Heart left ventricle (tissue), 16 donors: ENCODE data around the gene KLK5. TPM values are rescaled to one million over a fixed set of nuclear protein-coding genes. Genes with fewer than 3 reads are reported as not detected.

Experiments used
- ATAC-seq, 4 donors: fragments of 200-7000 bp; cut with Tn5 transposase; one replicate each; pipeline ENCODE4 v1.9.1; 2020 to 2022; ENCODE audit warnings: moderate library complexity in 4 of 4, mild to moderate bottlenecking in 3 of 4, moderate number of reproducible peaks in 1 of 4
- DNase-seq, 5 donors: peaks; one replicate each; pipeline ENCODE4 v3.0.0-alpha.2; 2020
- H3K27ac ChIP-seq, 12 donors: fragments of 200-600 bp; sonication (generic) in 4 of 12; one replicate each; pipeline versions ENCODE4 v1.5.0 to v1.8.0; 2016 to 2022; ENCODE audit warnings: mild to moderate bottlenecking in 2 of 12
- H3K27me3 ChIP-seq, 9 donors: fragments of 200-600 bp; sonication (generic) in 2 of 9; one replicate each; pipeline versions ENCODE4 v1.5.1 to v1.8.0; 2016 to 2022; ENCODE audit warnings: mild to moderate bottlenecking in 3 of 9
- H3K36me3 ChIP-seq, 9 donors: fragments of 200-600 bp; sonication (generic) in 2 of 9; one replicate each; pipeline versions ENCODE4 v1.5.0 to v1.8.0; 2018 to 2022; ENCODE audit warnings: mild to moderate bottlenecking in 2 of 9
- H3K4me1 ChIP-seq, 12 donors: fragments of 200-600 bp; sonication (generic) in 4 of 12; one replicate each; pipeline versions ENCODE4 v1.5.0 to v1.8.0; 2016 to 2022; ENCODE audit warnings: mild to moderate bottlenecking in 3 of 12
- H3K4me3 ChIP-seq, 12 donors: fragments of 200-600 bp; sonication (generic) in 4 of 12; one replicate each; pipeline versions ENCODE4 v1.5.0 to v1.8.0; 2017 to 2022; ENCODE audit warnings: mild to moderate bottlenecking in 9 of 12, moderate library complexity in 4 of 12
- H3K9me3 ChIP-seq, 12 donors: fragments of 200-600 bp; sonication (generic) in 4 of 12; one replicate each; pipeline versions ENCODE4 v1.5.0 to v1.8.0; 2016 to 2022; ENCODE audit warnings: mild to moderate bottlenecking in 1 of 12
- CTCF ChIP-seq, 12 donors: fragments of 200-600 bp; sonication (generic) in 4 of 12; IDR thresholded peaks; one replicate each; pipeline versions ENCODE4 v1.5.0 to v1.8.0; 2018 to 2022; ENCODE audit warnings: antibody characterized with exemption in 12 of 12, mild to moderate bottlenecking in 5 of 12
- POLR2A ChIP-seq, 2 donors: fragments of 450-650 bp; IDR thresholded peaks; one replicate each; pipeline ENCODE4 v1.6.1; 2017; ENCODE audit warnings: antibody characterized with exemption in 2 of 2, mild to moderate bottlenecking in 2 of 2, moderate library complexity in 2 of 2
- WGBS, 4 donors: extraction: QIAGEN DNeasy Blood & Tissue Kit in 2 of 4; methylation state at CpG; one replicate each; pipeline versions ENCODE4 v1.1.5 to v1.1.7; 2013 to 2018; 5-methylcytosine and 5-hydroxymethylcytosine counted together
- intact Hi-C, 10 donors: fragments of 100-400 bp; cut with DNase I; formaldehyde crosslinking; loops; one replicate each; pipeline versions ENCODE4 v1.11.1 to v1.14.2; 2022
- polyA plus RNA-seq, 2 donors: library from polyadenylated mRNA; stranded (reverse); fragments of 200-250 nt; gene quantifications; one replicate each; pipeline ENCODE4 v1.2.3, GENCODE V29; 2013
- total RNA-seq, 9 donors: library from RNA; depleted of rRNA in 2 of 9; stranded (reverse); fragments of >200 nt in 2 of 9; fragmentation: NEBNext Ultra II Directional in 3 of 9; extraction: Animal tissue kit (Norgen Biotek cat#: 25700) in 3 of 9; gene quantifications; one replicate each; pipeline versions ENCODE4 v1.1.0 to v1.2.4, GENCODE V29; 2016 to 2023
- donor health status: ischemic (EF 13 %, LVEDD 7.1; RV severe dilation, severe dysfunction).
- donor health status: healthy with polysubstance abuse.
- donor health status: DM: no; HTN: yes; CAD: no.
- donor health status: DM: no; HTN: no; CAD: no.
- donor health status: ischemic (EF 25% LVEDD 6.9; RV normal size, moderate dysfunction).
- donor health status: ischemic (EF 25% LVEDD 5.7; RV mildly dilated, moderate dysfunction).
- donor health status: healthy.
- donor health status: DM: yes; HTN: yes; CAD: no.
- donor health status: ischemic (EF 35%, LVEDD 5.7; RV mildly dilated, moderate dysfunction).
- donor health status: nonischemic (EF 11% LVEDD 7.7; RV severe dilation, severe dysfunction).
- donor health status: DM: yes; HTN: yes; CAD: no.
- donor health status: PGD.
- donor health status: ischemic (EF 29% LVEDD 5.4; RV normal size, mild dysfunction).
- donor health status: nonischemic (EF 23%, LVEDD 6.1; RV moderate dilation, normal function).

Gene KLK5
- total and polyA plus RNA-seq, 11 donors, result 5.4 TPM; not detected in 10

GRCh38 chr19:50947123-50947522, 5.7 kb downstream of the KLK5 start:
- 78 to 83% (median 78%) methylated on average over 4 of the region's 4 CpGs for WGBS, 4 donors
- Histone ChIP-seq H3K27ac (no peak overlapping the region), H3K36me3 (no peaks in the 10 kb centered on the region), H3K4me3 (no peak overlapping the region), H3K27me3 (peaks cover 0 to 8% (median 3%) of the 10 kb centered on the region in 9 donors), H3K9me3 (peaks cover 0 to 5% (median 0%) of the 10 kb centered on the region in 12 donors), H3K4me1 (no peaks in the 10 kb centered on the region)
- intact Hi-C loops, result no loop called here
- TF ChIP-seq CTCF (IDR thresholded peaks at IDR 0.05), result no peak
- no peak for TF ChIP-seq POLR2A (IDR thresholded peaks at IDR 0.05)
- no peak for ATAC-seq
- no peak for DNase-seq

GRCh38 chr19:50944795-50945194, 8.0 kb downstream of the KLK5 start:
- intact Hi-C loops, result no loop called here
- DNase-seq, result no peak
- no peak for ATAC-seq
- H3K27ac ChIP-seq, result no peak overlapping the region
- no peaks in the 10 kb centered on the region for H3K4me1 ChIP-seq
- H3K36me3 ChIP-seq, result no peaks in the 10 kb centered on the region
- H3K4me3 ChIP-seq, result no peak overlapping the region
- H3K9me3 ChIP-seq, result peaks cover 0 to 6% (median 0%) of the 10 kb centered on the region in 12 donors
- TF ChIP-seq POLR2A (IDR thresholded peaks at IDR 0.05), result no peak
- TF ChIP-seq CTCF (IDR thresholded peaks at IDR 0.05), result no peak
- peaks cover 0 to 3% (median 0%) of the 10 kb centered on the region in 9 donors for H3K27me3 ChIP-seq
- WGBS, 4 donors, result 61 to 68% (median 64%) methylated on average over 4 of the region's 4 CpGs

GRCh38 chr19:50943074-50943828, 9.6 kb downstream of the KLK5 start:
- peaks cover 0 to 7% (median 0%) of the 10 kb centered on the region in 9 donors for H3K27me3 ChIP-seq
- no peak for DNase-seq
- peaks cover 0 to 10% (median 2%) of the 10 kb centered on the region in 12 donors for H3K9me3 ChIP-seq
- WGBS, 4 donors, result 81 to 88% (median 84%) methylated on average over 10 of the region's 10 CpGs
- no peak overlapping the region for H3K4me3 ChIP-seq
- no peaks in the 10 kb centered on the region for H3K4me1 ChIP-seq
- TF ChIP-seq POLR2A (IDR thresholded peaks at IDR 0.05) (no peak), CTCF (IDR thresholded peaks at IDR 0.05) (no peak)
- H3K36me3 ChIP-seq, result no peaks in the 10 kb centered on the region
- intact Hi-C loops, result no loop called here
- no peak for ATAC-seq
- H3K27ac ChIP-seq, result no peak overlapping the region

- no peak for DNase-seq
- H3K9me3 ChIP-seq, result peaks cover 0 to 10% (median 2%) of the 10 kb centered on the region in 12 donors
- 64 to 73% (median 69%) methylated on average over 2 of the region's 2 CpGs for WGBS, 4 donors
- peaks cover 0 to 11% (median 3%) of the 10 kb centered on the region in 9 donors for H3K27me3 ChIP-seq
- no peak overlapping the region for H3K4me3 ChIP-seq
- ATAC-seq, result no peak
- intact Hi-C loops, result loop anchor here in 3 of 10 donors (1.0 to 10.0 kb wide), 3 partner anchors 18 to 155 kb away; partner anchors contain the start of gene KLK10 (in 2 of the 3)
- H3K4me1 ChIP-seq, result no peaks in the 10 kb centered on the region
- H3K27ac ChIP-seq, result no peak overlapping the region
- H3K36me3 ChIP-seq, result no peaks in the 10 kb centered on the region
- TF ChIP-seq POLR2A (IDR thresholded peaks at IDR 0.05), result no peak
- TF ChIP-seq CTCF (IDR thresholded peaks at IDR 0.05), result no peak
These were observed 13.2 kb downstream of the KLK5 start for GRCh38 chr19:50939596-50939995.
